ENCODE measurements around the gene KDM2B. TPM values are rescaled to one million over a fixed set of nuclear protein-coding genes. Genes with fewer than 3 reads are reported as not detected.

KDM2B gene
- total and polyA plus RNA-seq, 2 donors (not counting 3 experiments of a cell fraction or from before 2014, with no cell fraction given): 26.8 to 37.3 TPM

DNA sequence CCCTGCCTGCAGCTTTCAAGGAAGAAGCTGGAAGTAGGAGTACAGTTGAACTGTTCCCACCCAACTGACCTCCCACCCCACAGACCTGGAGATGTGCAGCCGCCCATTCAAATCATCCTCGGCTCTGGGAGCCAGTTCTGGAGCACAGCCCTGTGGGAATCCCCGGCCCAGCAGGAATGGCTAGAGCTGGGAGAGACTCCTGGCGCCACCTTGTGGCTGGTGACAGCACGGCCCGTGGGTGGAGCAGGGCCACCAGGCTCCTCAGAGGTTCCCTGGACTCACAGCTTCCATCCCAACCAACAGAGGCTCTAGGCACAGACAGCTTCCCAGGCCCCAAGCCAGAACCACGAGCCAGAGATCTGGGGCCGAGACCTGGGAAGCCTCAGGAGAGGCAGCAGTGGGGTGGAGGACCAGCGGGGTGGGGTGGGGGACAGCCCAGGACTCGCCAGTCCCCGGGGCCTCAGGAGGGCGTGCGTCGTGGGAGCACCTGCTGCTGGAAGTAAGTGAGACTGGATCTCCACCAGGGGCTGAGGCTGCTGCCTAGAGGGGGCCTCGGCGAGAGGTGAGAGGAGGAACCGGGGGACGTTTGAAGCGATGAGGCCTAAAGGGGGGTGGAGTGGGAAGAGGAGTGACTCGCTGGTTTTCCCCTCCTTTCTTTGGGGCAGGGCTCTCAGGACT is 137.5 kb downstream of the KDM2B start:
- POLR2A ChIA-PET: no interaction called here
- no peaks in the 10 kb centered on the region for H3K9me3 ChIP-seq (replicated peaks; ENCODE audit: control insufficient read depth, insufficient read depth, low read length)
- H3K4me1 ChIP-seq (ENCODE audit: control insufficient read depth, extremely low read depth, insufficient read depth, low read length): no peaks in the 10 kb centered on the region
- no peak overlapping the region for H3K27ac ChIP-seq (ENCODE audit: insufficient read depth, low read depth, low read length)
- CTCF ChIA-PET: interaction anchor here (0.6 to 8.5 kb wide), 33 partner anchors 10 to 383 kb away, joined by 3 to 110 read pairs (median 4); partner anchors contain the start of gene ANAPC5
- no TSS peak for BruUV-seq (replicated peaks)
- DNase-seq (ENCODE audit: low read depth, low spot score) (peak; percentile 65), FAIRE-seq (peak; percentile 92)
- TF ChIP-seq GATA2 (IDR thresholded peaks at IDR 0.05; ENCODE audit: insufficient read depth, insufficient read length, low read depth, low read length): no peak
- TF ChIP-seq, protein P1, sequence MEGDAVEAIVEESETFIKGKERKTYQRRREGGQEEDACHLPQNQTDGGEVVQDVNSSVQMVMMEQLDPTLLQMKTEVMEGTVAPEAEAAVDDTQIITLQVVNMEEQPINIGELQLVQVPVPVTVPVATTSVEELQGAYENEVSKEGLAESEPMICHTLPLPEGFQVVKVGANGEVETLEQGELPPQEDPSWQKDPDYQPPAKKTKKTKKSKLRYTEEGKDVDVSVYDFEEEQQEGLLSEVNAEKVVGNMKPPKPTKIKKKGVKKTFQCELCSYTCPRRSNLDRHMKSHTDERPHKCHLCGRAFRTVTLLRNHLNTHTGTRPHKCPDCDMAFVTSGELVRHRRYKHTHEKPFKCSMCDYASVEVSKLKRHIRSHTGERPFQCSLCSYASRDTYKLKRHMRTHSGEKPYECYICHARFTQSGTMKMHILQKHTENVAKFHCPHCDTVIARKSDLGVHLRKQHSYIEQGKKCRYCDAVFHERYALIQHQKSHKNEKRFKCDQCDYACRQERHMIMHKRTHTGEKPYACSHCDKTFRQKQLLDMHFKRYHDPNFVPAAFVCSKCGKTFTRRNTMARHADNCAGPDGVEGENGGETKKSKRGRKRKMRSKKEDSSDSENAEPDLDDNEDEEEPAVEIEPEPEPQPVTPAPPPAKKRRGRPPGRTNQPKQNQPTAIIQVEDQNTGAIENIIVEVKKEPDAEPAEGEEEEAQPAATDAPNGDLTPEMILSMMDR (IDR thresholded peaks at IDR 0.05; ENCODE audit: extremely low read depth in 1 of 2, insufficient read depth in 1 of 2, low read depth in 1 of 2, low read length in 2 of 2): peak; percentile 91 to 98
- H3K36me3 ChIP-seq (ENCODE audit: control insufficient read depth in 2 of 2, extremely low read depth in 1 of 2, insufficient read depth in 2 of 2, low read length in 2 of 2): peaks cover 3 to 26% of the 10 kb centered on the region in 2 experiments
- no peaks in the 10 kb centered on the region for H3K79me2 ChIP-seq (ENCODE audit: control insufficient read depth, insufficient read depth, low read length)
- no peaks in the 10 kb centered on the region for H3K27me3 ChIP-seq (ENCODE audit: control insufficient read depth in 2 of 2, insufficient read depth in 2 of 2, low read length in 2 of 2)
- dilution Hi-C loops (cut with MboI; ENCODE audit: extremely low pct_ligation_motif_present, low sequenced_read_pairs) (no loop called here), intact Hi-C loops (cut with micrococcal nuclease) (loop anchor here (1.0 to 5.0 kb wide), 3 partner anchors 91 to 383 kb away; partner anchors contain the start of gene ANAPC5)
- H3K4me2 ChIP-seq (ENCODE audit: insufficient read depth, low read length): no peak overlapping the region
- H3K4me3 ChIP-seq (replicated peaks in 1 of 3; ENCODE audit: insufficient read depth in 1 of 3, low read depth in 1 of 3, low read length in 3 of 3): no peak overlapping the region
- H4K20me1 ChIP-seq (replicated peaks; ENCODE audit: control insufficient read depth, extremely low read depth, insufficient read depth, low read length): no peaks in the 10 kb centered on the region
- no peaks in the 10 kb centered on the region for H3K9me1 ChIP-seq (replicated peaks; ENCODE audit: control insufficient read depth, extremely low read depth, insufficient read depth, low read length)
- no peak overlapping the region for H3K9ac ChIP-seq (replicated peaks; ENCODE audit: extremely low read depth, insufficient read depth, low read length)
- H2AFZ ChIP-seq (ENCODE audit: low read depth, low read length): no peak overlapping the region
